NCI-H226 (cell line): ENCODE results near the gene NEK11.
"Not testable (repeated sequence)": the region's sequence is repeated elsewhere in the genome, so short reads cannot be mapped to it uniquely, and the experiment has no call there.

Experiments
- DNase-seq: peaks from one replicate; pipeline ENCODE4 v3.0.0-alpha.2; 2015

The NEK11 gene

GRCh38 chr3:131315162-131315561 lies 288.5 kb downstream of the NEK11 start:
- no peak for DNase-seq

GRCh38 chr3:131317667-131318066 lies 291.0 kb downstream of the NEK11 start:
- no peak for DNase-seq

- no peak for DNase-seq
These were observed 296.3 kb downstream of the NEK11 start for GRCh38 chr3:131323014-131323413.

- no peak for DNase-seq
These were observed 297.1 kb downstream of the NEK11 start for GRCh38 chr3:131323792-131324191.

GRCh38 chr3:131324923-131325322 lies 298.2 kb downstream of the NEK11 start:
- DNase-seq = no peak

- DNase-seq = no peak
These were observed 299.6 kb downstream of the NEK11 start for GRCh38 chr3:131326307-131326706.

GRCh38 chr3:131328721-131329120 lies 302.0 kb downstream of the NEK11 start:
- DNase-seq = no peak

- DNase-seq = no peak
These were observed 303.1 kb downstream of the NEK11 start for GRCh38 chr3:131329774-131330173.

GRCh38 chr3:131331456-131332085 lies 304.9 kb downstream of the NEK11 start:
- not testable (repeated sequence) for DNase-seq

GRCh38 chr3:131338948-131339640 lies 312.4 kb downstream of the NEK11 start:
- no peak for DNase-seq

GRCh38 chr3:131341761-131342160 lies 315.1 kb downstream of the NEK11 start:
- DNase-seq = no peak

GRCh38 chr3:131348911-131349310 lies 322.2 kb downstream of the NEK11 start:
- no peak for DNase-seq

- DNase-seq = no peak
These were observed 322.8 kb downstream of the NEK11 start for GRCh38 chr3:131349454-131349853.

GRCh38 chr3:131349946-131350347 lies 323.3 kb downstream of the NEK11 start:
- peak; percentile 90 for DNase-seq

- DNase-seq = peak; percentile 55
These were observed 323.8 kb downstream of the NEK11 start for GRCh38 chr3:131350506-131350905.

- DNase-seq = no peak
These were observed 326.6 kb downstream of the NEK11 start for GRCh38 chr3:131353016-131353877.

- no peak for DNase-seq
These were observed 327.3 kb downstream of the NEK11 start for GRCh38 chr3:131353986-131354385.

GRCh38 chr3:131356006-131356595 lies 329.4 kb downstream of the NEK11 start:
- no peak for DNase-seq

- DNase-seq = no peak
These were observed 330.6 kb downstream of the NEK11 start for GRCh38 chr3:131357275-131357674.

- no peak for DNase-seq
These were observed 333.6 kb downstream of the NEK11 start for GRCh38 chr3:131360191-131360755.

GRCh38 chr3:131361066-131361463 lies 334.4 kb downstream of the NEK11 start:
- not testable (repeated sequence) for DNase-seq

GRCh38 chr3:131361464-131362421 lies 335.1 kb downstream of the NEK11 start:
- DNase-seq = peak; percentile 97
